GM12878 (cell line): ENCODE data around the gene TMEM181. TPM values are rescaled to one million over a fixed set of nuclear protein-coding genes. Genes with fewer than 3 reads are reported as not detected.

Source experiments
- ATF2 ChIP-seq: IDR thresholded peaks from 2 replicates; pipeline ENCODE4 v1.6.1; 2012; ENCODE audit warnings: low read length, inconsistent platforms
- BCL3 ChIP-seq: IDR thresholded peaks from 2 replicates; pipeline ENCODE4 v1.6.1; 2011; ENCODE audit warnings: borderline replicate concordance, low read depth, mild to moderate bottlenecking, moderate library complexity, low read length; ENCODE audit not compliant: insufficient read depth, poor library complexity, severe bottlenecking
- CBX5 ChIP-seq: sonication (generic); IDR thresholded peaks from 2 replicates; pipeline ENCODE4 v1.6.1; 2016; ENCODE audit warnings: low read depth, moderate library complexity, mild to moderate bottlenecking, inconsistent platforms
- HDAC6 ChIP-seq: fragments of 200-600 bp; sonication (generic); IDR thresholded peaks from one replicate; pipeline ENCODE4 v1.8.0; 2017; ENCODE audit warnings: antibody characterized with exemption; ENCODE audit not compliant: unreplicated experiment
- NBN ChIP-seq: fragments of 450-650 bp; IDR thresholded peaks from 2 replicates; pipeline ENCODE4 v1.6.1; 2016
- NFYA ChIP-seq: IDR thresholded peaks from 2 replicates; pipeline ENCODE4 v1.6.1; 2011; ENCODE audit warnings: low read depth, mild to moderate bottlenecking, low read length, improper control_type of control experiment, borderline replicate concordance
- PBX3 ChIP-seq: IDR thresholded peaks from 2 replicates; pipeline ENCODE4 v1.6.1; 2011; ENCODE audit warnings: mild to moderate bottlenecking, low read depth, low read length, moderate library complexity; ENCODE audit not compliant: insufficient replicate concordance
- SMAD5 ChIP-seq: IDR thresholded peaks from 2 replicates; pipeline ENCODE4 v1.6.1; 2016; ENCODE audit warnings: antibody characterized with exemption, low read depth
- SPI1 ChIP-seq: IDR thresholded peaks from 2 replicates; pipeline ENCODE4 v1.6.1; 2011; ENCODE audit warnings: low read depth, mild to moderate bottlenecking, low read length, moderate library complexity, borderline replicate concordance; ENCODE audit not compliant: insufficient read depth
- SUPT20H ChIP-seq: IDR thresholded peaks from 2 replicates; pipeline ENCODE4 v1.6.1; 2011; ENCODE audit warnings: low read depth, mild to moderate bottlenecking, low read length, moderate library complexity, borderline replicate concordance; ENCODE audit not compliant: control insufficient read depth
- ZBTB11 ChIP-seq: fragments of 450-650 bp; formaldehyde crosslinking; IDR thresholded peaks from 2 replicates; pipeline ENCODE4 v1.5.0; 2022; ENCODE audit warnings: mild to moderate bottlenecking, missing genetic modification characterization
- ZBTB33 ChIP-seq: fragments of 450-650 bp; IDR thresholded peaks from 2 replicates; pipeline ENCODE4 v1.6.1; 2017; ENCODE audit warnings: mild to moderate bottlenecking
- ZNF687 ChIP-seq: fragments of 450-650 bp; IDR thresholded peaks from 2 replicates; pipeline ENCODE4 v1.6.1; 2017; ENCODE audit warnings: mild to moderate bottlenecking, moderate library complexity
- polyA plus RNA-seq, 11 experiments: library from polyadenylated mRNA; depleted of rRNA in 4 of 11; unstranded in 6 of 11; stranded (reverse) in 5 of 11; fragments of >200 nt; fragmentation: Nextera tagmentation in 4 of 11; fragmentation: Illumina TruSeq in 1 of 11; extraction: Ambion mirVana in 4 of 11; extraction: Trizol in 1 of 11; gene quantifications; 1 replicate in 1 of 11; 2 replicates in 10 of 11; pipeline versions ENCODE4 v1.2.1 to v1.2.3, GENCODE V29; 2011 to 2016; ENCODE audit warnings: inconsistent platforms in 2 of 11, missing spikeins in 2 of 11, low read depth in 1 of 11
- total RNA-seq, 4 experiments: library from RNA; depleted of rRNA in 3 of 4; stranded (reverse); fragments of >200 nt in 3 of 4; fragmentation: Illumina TruSeq in 1 of 4; extraction: Trizol in 1 of 4; gene quantifications; 2 replicates each; pipeline versions ENCODE4 v1.2.1 to v1.2.3, GENCODE V29; 2013 to 2021

Gene TMEM181
- total and polyA plus RNA-seq, 10 of the 15 experiments (the other 5 are each of a cell fraction or from before 2014, with no cell fraction given): 1.5 to 7.9 (median 5.2) TPM

GRCh38 chr6:158559895-158560835 lies at the start of gene TMEM181 (continued):
- TF ChIP-seq NFYA: no peak
- no peak for TF ChIP-seq ZBTB11 (CRISPR knock-in tag)
- TF ChIP-seq PBX3: no peak
- TF ChIP-seq HDAC6: no peak
- no peak for TF ChIP-seq BCL3
- TF ChIP-seq SPI1: no peak
- TF ChIP-seq ZNF687: peak; percentile 81
- peak; percentile 48; the same call in 1 of the 2 replicates for TF ChIP-seq SMAD5
- TF ChIP-seq ATF2: no peak
- TF ChIP-seq NBN: no peak
- TF ChIP-seq ZBTB33: no peak
- TF ChIP-seq CBX5: no peak
- TF ChIP-seq SUPT20H: no peak
